Retinal pigment epithelial cell (primary cell): ENCODE measurements around the gene NCS1.

Source experiments
- DNase-seq: peaks from one replicate; pipeline ENCODE4 v3.0.0-alpha.2; 2010; ENCODE audit warnings: low read depth
- H3K4me3 ChIP-seq: 2 replicates; pipeline ENCODE4 v1.5.1; 2011; ENCODE audit warnings: mild to moderate bottlenecking, low read length, control low read depth, moderate library complexity
- CTCF ChIP-seq: conservative IDR thresholded peaks from 2 replicates; pipeline ENCODE4 v1.5.1; 2011; ENCODE audit warnings: low read depth, low read length, control low read depth, inconsistent platforms

The NCS1 gene

DNA sequence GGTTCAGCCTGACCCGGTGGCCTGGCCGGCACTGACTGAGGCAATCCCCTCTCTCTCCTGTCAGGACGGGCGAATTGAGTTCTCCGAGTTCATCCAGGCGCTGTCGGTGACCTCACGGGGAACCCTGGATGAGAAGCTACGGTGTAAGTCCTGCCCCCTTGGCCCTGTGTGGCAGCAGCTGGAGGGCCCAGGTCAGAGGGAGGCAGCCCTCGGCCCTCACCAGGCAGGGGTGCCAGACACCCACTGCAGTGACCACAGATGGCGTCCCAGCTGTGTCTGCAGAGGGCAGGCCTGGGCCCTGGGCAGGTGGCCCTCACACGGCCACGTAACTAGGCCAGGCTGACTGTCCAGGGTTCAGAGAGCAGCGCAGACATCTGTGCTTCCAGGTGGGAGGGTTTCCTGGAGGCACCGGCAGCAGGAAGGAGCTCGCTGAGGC, 47.5 kb downstream of the NCS1 start:
- TF ChIP-seq CTCF, result no peak
- H3K4me3 ChIP-seq, result no peak overlapping the region
- no peak for DNase-seq

GRCh38 chr9:130220352-130220751, 48.1 kb downstream of the NCS1 start:
- no peak for DNase-seq
- no peak overlapping the region for H3K4me3 ChIP-seq
- peak; percentile 41 for TF ChIP-seq CTCF

DNA sequence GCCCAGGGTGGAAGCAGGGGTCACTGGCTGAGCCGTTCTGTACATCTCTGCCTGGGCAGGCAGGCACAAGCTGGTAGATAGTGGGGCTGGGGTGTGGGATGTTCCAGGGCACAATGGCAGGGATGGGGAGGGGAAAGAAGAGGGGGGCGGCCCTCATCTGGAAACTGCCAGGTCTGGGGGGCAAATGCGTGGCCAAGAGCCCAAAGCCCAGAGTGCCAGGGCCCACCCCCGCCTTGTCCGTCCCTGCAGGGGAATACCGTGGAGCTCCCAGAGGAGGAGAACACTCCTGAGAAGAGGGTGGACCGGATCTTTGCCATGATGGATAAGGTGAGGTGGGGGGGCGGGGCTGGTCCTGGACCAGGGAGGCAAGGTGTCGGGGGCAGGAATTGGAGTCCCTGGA, 50.6 kb downstream of the NCS1 start:
- no peak for TF ChIP-seq CTCF
- no peak overlapping the region for H3K4me3 ChIP-seq
- no peak for DNase-seq

DNA sequence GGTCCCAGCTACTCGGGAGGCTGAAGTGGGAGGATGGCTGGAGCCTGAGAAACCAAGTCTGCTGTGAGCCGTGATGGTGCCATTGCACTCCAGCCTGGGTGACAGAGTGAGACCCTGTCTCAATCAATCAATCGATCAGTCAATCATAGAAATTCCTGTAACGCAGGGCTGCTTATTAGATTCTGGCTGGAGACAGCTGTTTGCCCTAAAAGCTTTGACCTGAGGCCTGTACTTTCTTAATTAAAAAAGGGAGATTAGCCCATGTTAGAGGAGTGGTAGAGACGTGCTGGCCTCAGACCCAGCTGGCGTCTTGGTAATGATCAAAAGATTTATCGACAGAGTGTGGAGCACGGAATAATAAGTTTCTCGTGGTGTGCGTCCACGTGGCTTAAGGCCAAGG, 52.9 kb downstream of the NCS1 start:
- DNase-seq, result no peak
- no peak overlapping the region for H3K4me3 ChIP-seq
- no peak for TF ChIP-seq CTCF

- H3K4me3 ChIP-seq, result no peak overlapping the region
- no peak for TF ChIP-seq CTCF
- DNase-seq, result no peak
Observed at GRCh38 chr9:130225586-130225985, 53.4 kb downstream of the NCS1 start.

DNA sequence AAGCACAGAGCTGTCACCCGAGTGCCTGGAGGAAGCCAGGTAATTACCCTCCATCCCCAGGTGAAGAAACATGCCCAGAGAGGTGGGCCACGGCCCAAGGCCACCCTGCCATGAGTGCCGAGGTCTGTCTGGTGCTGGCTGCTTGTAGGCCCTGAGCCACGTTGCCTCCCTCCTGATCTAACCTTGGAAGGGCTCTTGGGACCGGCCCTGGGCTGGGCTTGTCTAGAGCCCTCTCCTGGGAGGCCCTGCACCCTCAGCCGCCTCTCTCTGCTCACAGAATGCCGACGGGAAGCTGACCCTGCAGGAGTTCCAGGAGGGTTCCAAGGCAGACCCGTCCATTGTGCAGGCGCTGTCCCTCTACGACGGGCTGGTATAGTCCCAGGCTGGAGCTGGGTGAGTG, 53.9 kb downstream of the NCS1 start:
- DNase-seq, result no peak
- no peak for TF ChIP-seq CTCF
- H3K4me3 ChIP-seq, result no peak overlapping the region

GRCh38 chr9:130227833-130228232, 55.6 kb downstream of the NCS1 start:
- no peak for TF ChIP-seq CTCF
- no peak overlapping the region for H3K4me3 ChIP-seq
- DNase-seq, result no peak
